Measurements from ENCODE around the gene KLHL5. TPM values are rescaled to one million over a fixed set of nuclear protein-coding genes. Genes with fewer than 3 reads are reported as not detected.

Gene KLHL5
- total RNA-seq, 1 donor from 2014 or later: 121 TPM

DNA sequence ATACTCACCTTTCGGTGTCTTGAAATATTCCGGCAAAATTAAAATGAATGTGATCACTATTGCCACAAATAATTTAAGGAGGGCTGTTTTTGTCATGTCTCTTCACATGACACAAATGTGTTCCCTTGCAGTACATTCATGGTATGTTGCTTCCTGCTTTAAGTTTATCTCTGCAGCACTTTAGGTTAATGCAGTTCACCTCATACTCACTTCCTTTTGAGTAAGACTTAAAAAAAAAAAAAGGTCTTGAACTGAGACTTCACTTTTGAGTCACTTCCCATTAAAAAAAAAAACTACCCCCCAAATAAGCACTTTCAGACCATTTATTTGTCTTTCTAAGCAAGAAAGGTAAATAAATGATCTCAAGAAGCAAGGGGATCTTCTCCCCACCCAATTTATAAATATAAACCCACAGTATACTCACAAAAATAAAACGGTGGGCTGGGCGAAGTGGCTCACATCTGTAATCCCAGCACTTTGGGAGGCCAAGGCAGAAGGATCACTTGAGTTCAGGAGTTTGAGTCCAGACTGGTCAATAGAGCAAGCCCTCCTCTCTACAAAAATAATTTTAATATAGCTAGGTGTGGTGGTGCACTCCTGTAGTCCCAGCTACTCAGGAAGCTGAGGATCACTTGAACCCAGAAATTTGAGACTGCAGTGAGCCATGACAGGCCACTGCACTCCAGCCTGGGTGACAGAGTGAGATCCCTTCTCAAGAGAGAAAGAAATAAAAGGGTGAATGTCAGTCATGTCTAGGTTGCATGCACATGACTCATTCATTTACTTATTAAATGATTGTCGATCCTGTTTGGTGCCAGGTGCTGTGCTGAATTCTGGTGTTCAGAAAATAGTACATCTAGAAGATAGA lies 29.6 kb upstream of the KLHL5 start, which contains the start of gene TMEM156:
TMEM156 (minus strand) TSS at position 192 of the 868 bp plus-strand sequence; CDS start at position 96, 96 bp downstream.
- TF ChIP-seq, protein P1, sequence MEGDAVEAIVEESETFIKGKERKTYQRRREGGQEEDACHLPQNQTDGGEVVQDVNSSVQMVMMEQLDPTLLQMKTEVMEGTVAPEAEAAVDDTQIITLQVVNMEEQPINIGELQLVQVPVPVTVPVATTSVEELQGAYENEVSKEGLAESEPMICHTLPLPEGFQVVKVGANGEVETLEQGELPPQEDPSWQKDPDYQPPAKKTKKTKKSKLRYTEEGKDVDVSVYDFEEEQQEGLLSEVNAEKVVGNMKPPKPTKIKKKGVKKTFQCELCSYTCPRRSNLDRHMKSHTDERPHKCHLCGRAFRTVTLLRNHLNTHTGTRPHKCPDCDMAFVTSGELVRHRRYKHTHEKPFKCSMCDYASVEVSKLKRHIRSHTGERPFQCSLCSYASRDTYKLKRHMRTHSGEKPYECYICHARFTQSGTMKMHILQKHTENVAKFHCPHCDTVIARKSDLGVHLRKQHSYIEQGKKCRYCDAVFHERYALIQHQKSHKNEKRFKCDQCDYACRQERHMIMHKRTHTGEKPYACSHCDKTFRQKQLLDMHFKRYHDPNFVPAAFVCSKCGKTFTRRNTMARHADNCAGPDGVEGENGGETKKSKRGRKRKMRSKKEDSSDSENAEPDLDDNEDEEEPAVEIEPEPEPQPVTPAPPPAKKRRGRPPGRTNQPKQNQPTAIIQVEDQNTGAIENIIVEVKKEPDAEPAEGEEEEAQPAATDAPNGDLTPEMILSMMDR (IDR thresholded peaks at IDR 0.05; ENCODE audit: insufficient read depth, low read length, severe bottlenecking): no peak
- no peaks in the 10 kb centered on the region for H3K36me3 ChIP-seq (ENCODE audit: control insufficient read depth, insufficient read depth, low read length)
- FAIRE-seq (no peak), DNase-seq (ENCODE audit: low read depth) (peak; percentile 89)
- H3K4me3 ChIP-seq (ENCODE audit: low read depth, low read length): peak within 1 kb of the TSS; percentile 25
- H3K27me3 ChIP-seq (ENCODE audit: control insufficient read depth, insufficient read depth, low read length): no peaks in the 10 kb centered on the region

DNA sequence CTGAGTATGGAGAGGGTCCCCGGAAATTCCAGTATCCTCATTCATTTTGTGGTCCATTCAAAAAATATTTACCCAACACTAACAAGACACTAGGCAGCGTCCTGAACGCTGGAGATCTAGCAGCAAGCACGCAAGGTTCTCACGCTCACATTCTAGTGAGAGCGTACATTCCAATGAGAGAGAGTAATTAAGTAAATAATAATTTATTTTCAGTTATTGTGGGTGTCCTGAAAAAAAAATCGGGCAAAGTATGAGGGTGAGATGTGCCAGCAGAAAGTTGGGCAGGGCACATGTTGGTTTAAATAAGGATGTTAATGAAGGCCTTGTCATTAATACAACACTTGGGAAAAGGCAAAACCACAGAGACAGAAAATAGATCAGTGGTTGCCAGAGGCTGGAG lies 25.9 kb upstream of the KLHL5 start:
- H3K4me3 ChIP-seq (ENCODE audit: low read depth, low read length): no peak overlapping the region
- TF ChIP-seq, protein P1 (IDR thresholded peaks at IDR 0.05; ENCODE audit: insufficient read depth, low read length, severe bottlenecking): no peak
- H3K27me3 ChIP-seq (ENCODE audit: control insufficient read depth, insufficient read depth, low read length): no peaks in the 10 kb centered on the region
- H3K36me3 ChIP-seq (ENCODE audit: control insufficient read depth, insufficient read depth, low read length): no peaks in the 10 kb centered on the region
- DNase-seq (ENCODE audit: low read depth): peak; percentile 93
- no peak for FAIRE-seq

- no peaks in the 10 kb centered on the region for H3K27me3 ChIP-seq (ENCODE audit: control insufficient read depth, insufficient read depth, low read length)
- FAIRE-seq (no peak), DNase-seq (ENCODE audit: low read depth) (peak; percentile 92)
- no peak overlapping the region for H3K4me3 ChIP-seq (ENCODE audit: low read depth, low read length)
- TF ChIP-seq, protein P1 (IDR thresholded peaks at IDR 0.05; ENCODE audit: insufficient read depth, low read length, severe bottlenecking): no peak
- no peaks in the 10 kb centered on the region for H3K36me3 ChIP-seq (ENCODE audit: control insufficient read depth, insufficient read depth, low read length)
These were observed 24.6 kb upstream of the KLHL5 start for GRCh38 chr4:39037491-39037825.

DNA sequence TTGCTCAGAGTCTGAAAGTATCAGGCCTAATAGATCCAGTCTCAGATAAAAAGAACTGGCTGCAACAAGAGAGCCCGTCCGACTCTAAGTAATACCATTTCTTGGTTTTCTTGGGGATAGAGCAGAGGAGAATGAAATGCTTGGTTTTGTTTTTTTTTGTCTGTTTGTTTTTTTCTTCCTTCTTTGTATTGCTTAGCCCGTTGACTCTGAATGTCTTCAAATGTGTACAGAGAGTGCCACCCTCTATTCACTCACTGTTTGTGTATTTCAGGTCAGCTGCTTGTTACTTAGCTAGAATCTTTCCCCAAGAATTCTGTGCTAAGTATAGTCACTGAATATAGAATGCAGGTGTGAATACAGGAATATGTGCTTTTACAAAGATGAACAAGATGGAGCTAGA lies 24.1 kb upstream of the KLHL5 start:
- H3K4me3 ChIP-seq (ENCODE audit: low read depth, low read length): no peak overlapping the region
- H3K36me3 ChIP-seq (ENCODE audit: control insufficient read depth, insufficient read depth, low read length): no peaks in the 10 kb centered on the region
- TF ChIP-seq, protein P1 (IDR thresholded peaks at IDR 0.05; ENCODE audit: insufficient read depth, low read length, severe bottlenecking): no peak
- DNase-seq (ENCODE audit: low read depth): peak; percentile 64
- H3K27me3 ChIP-seq (ENCODE audit: control insufficient read depth, insufficient read depth, low read length): no peaks in the 10 kb centered on the region
- no peak for FAIRE-seq

DNA sequence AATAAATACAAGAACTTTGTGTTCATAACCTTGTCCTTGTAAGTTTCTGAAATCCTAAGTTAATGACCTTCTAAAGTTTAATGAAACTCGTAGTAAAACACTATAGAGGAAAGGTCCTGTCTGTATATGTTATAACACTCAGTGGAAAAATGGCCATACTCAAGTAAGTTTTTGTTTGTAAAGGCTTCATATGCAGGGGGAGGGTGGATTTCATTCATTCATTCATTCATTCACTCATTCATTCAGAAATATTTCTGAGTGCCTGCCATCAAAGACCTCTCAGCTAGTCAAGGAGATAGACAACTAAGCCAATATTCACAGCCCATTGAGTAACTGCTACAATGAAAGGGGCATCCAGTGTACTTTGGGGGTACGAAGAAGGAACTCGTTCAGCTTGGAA lies 22.9 kb upstream of the KLHL5 start:
- Histone ChIP-seq H3K4me3 (ENCODE audit: low read depth, low read length) (no peak overlapping the region), H3K36me3 (ENCODE audit: control insufficient read depth, insufficient read depth, low read length) (no peaks in the 10 kb centered on the region), H3K27me3 (ENCODE audit: control insufficient read depth, insufficient read depth, low read length) (no peaks in the 10 kb centered on the region)
- TF ChIP-seq, protein P1 (IDR thresholded peaks at IDR 0.05; ENCODE audit: insufficient read depth, low read length, severe bottlenecking): no peak
- DNase-seq (ENCODE audit: low read depth) (no peak), FAIRE-seq (no peak)
